HS-27A (cell line): ENCODE results near the gene LRRC17.

Experiments used
- DNase-seq: peaks from one replicate; pipeline ENCODE4 v3.0.0-alpha.2; 2012; ENCODE audit warnings: low read depth, missing footprints

The LRRC17 gene

DNA sequence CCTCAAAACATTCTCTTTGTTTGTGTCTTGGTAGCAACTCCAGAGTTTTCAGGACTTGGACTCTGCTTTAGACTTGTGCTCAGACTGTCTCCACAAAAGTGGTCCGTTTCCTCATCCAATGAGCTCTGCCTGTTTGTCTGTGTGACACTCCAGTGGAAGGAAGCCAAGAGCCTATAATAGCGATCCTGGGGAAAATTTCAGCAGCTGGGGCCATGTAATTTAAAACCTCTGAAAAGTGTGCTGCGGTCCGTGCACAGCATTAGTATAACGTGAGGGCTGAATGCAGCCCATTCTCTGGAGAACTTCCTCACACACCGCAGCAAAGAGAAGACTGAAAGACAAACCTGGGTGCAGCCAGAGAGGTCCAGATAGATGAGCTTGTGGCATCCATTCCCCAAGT lies at the start of gene LRRC17:
Gene LRRC17, plus strand, starts transcription at position 259 of the 400 bp plus-strand sequence. CDS start 20,914 bp downstream, outside the sequence.
- DNase-seq: no peak

DNA sequence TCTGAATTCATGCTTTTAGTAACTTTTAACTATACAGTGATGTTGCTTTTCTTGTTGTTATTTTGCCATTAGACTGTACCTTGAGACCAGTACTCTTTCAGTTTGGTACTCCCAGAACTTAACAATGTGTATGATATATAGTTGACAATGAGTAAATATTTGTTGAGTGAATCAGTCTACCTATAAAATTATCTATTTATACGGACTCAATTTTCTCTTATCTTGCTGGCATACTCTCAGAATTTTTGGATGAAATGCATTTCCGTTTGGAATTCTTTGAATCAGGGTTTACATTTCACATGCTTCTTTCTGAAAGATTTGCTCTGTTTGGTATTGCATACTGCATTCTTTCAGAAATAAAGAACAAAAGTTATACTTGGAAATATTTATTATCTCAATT lies 47.8 kb upstream of the LRRC17 start:
- no peak for DNase-seq

- DNase-seq: no peak
Measured at GRCh38 chr7:102866535-102867215, 46.1 kb upstream of the LRRC17 start.

DNA sequence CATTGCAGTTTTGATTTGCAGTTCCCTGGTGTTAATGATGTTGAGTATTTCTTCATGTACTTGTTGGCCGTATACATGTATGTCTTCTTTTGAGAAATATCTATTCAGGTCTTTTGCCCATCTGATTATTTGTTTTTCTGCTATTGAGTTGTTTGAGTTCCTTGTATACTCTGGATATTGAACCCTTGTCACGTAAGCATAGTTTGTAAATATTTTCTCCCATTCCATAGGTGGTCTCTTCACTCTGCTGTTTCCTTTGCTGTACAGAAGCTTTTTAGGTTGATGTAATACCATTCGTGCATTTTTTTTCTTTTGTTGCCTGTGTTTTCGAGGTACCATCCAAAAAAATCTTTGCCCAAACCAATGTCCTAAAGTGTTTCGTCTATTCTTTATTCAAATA lies 43.6 kb upstream of the LRRC17 start:
- no peak for DNase-seq

GRCh38 chr7:102872460-102872859 lies 40.3 kb upstream of the LRRC17 start:
- no peak for DNase-seq

DNA sequence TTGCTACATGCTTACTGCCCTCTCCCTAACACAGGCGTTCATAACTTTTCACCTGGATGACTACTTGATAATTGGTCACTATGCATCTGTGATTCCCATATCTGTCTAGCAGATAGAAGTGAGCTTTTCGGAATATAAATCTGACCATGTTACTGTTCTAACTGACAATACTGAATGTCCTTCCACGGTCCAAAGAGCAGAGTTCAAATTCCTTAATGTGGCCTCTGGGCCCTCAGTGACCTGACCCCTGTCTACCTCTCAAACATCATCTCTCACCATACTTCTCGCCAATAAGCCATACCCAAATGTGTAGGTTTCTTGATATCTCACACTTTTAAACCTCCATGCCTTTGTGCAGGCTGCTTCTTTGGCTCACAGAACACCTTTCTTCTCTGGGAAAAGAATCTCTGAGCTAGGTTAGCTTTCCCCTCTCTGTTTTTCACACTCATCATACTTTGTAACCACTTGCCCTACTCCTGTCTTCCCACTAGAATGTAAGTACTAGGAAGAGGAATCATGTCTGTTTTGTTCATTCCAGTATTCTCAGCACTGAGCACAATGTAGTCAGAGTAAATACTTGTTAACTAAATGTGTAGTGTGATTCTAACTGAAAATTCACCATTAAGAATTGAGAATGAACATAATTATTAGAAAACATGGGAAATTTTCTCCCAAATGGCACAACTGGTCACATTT lies 39.2 kb upstream of the LRRC17 start:
- no peak for DNase-seq

DNA sequence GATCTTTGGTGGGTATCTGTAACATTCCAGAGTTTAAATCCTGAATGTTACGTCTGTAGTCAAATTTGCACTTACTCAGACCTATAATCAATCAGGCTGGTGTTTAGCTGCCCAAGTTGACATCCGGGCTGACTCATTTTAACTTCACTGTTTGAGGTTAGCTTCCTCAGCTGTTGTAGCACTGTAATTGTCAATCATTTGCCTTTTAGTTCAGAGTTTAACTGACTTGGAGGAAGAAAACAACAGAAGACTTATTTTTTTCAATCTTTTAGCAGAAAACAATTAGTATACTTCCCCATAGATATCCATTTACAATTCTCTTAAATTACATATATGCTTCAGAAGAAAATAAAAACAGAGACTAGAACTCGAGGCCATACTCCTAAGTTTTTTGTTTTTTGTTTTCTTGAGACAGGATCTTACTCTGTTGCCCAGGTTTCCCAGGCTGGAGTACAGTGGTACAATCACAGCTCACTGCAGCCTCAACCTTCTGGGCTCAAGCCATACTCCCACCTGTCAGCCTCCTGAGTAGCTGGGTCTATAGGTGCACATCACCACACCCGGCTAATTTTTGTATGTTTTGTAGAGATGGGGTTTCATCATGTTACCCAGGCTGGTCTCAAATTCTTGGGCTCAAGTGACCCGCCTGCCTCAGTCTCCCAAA lies 38.5 kb upstream of the LRRC17 start:
- no peak for DNase-seq

GRCh38 chr7:102874966-102875365 lies 37.8 kb upstream of the LRRC17 start:
- DNase-seq: no peak

DNA sequence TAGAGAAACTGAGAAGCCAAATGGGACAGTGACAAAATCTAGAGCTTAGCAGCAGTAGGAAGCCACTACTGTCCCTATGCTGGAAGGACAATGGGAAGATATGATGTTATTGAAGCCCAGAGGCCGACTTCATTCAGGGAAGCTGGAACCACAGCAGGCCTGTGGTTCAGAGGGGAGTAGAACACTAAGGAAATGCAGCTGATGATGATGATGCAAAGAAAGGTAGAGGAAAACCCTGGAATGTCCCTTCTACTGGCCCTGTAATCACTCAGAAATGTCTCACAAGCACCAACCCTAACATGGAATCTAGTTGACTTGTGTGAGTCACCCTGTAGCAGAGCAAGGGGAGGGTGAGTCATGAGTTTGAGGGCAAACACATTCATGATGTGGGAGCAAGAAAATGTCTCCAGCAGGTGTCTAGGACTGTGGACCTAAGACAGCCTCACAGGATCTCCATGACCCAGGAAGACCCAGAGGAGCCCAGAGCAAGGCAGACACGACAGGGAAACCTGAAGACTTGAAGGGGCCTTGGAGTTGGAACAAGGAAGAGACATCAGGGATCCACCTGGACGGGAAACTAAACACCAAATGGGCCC lies 37.0 kb upstream of the LRRC17 start:
- peak; percentile 91 for DNase-seq

DNA sequence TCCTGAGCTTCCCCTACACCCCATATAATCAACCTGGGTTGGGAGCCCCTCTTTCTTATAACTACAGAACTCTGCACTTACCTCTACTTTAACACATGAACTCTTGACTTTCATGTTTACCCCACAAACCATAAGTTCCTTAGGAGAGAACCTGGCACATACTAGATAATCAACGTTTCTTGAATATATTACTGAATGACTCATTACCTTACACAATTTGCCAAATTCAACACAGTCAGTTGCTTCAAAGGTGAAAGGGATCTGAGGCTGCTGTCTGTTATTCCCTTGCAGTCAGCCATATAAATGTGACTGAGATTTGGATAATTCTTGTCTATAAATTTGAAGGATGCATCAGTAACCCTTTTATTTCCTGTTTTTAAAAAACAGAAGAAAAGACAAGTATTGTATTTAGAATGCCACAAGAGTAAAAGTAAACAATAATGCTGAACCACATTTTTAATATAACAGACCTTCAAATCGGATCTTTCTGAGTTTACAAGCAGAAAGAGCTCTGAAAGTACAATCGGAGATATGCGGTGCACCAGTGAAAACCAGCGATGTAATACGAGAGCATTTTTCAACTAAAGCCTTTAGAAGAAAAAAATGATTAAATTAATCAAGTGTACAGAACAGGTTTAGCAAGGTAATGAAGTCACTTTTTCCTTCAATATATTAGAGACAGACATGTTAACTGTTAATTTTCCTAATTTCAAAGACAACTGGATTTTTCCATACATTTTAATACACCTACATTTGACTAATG lies 29.5 kb upstream of the LRRC17 start:
- DNase-seq: no peak

GRCh38 chr7:102888561-102889233 lies 24.1 kb upstream of the LRRC17 start:
- no peak for DNase-seq

- DNase-seq: no peak
Measured at GRCh38 chr7:102889851-102890250, 22.9 kb upstream of the LRRC17 start.

DNA sequence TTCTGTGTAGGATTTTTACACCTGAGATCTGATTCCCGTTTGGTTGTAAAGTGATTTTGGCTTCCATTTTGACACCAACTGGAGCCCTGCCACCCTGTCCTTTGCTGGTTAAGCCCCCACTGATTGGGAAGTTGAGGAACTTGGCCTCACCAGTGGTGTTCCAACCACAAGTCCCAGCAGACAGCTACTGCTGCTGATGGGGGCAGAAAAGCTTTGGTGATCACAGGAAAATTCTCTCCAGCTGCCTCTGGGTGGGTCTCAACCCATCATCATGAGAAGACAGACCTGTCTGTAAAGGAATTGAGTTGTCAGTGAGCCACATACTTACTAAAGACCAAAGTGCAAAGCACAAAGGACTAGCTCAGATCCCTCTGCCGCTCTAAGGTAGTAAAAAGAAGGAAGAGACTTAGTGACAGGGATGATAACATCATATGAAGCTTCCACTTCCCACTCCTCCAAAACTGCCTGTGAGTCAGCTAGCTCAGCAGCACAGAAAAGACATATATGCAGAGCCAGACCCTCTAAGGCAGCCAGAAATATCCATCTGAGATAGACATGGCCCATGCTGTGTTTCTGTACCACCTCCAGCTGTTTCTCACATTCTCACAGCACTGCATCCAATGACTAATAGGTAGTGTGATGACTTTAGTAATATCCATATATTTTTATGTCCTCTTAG lies 22.4 kb upstream of the LRRC17 start:
- no peak for DNase-seq

DNA sequence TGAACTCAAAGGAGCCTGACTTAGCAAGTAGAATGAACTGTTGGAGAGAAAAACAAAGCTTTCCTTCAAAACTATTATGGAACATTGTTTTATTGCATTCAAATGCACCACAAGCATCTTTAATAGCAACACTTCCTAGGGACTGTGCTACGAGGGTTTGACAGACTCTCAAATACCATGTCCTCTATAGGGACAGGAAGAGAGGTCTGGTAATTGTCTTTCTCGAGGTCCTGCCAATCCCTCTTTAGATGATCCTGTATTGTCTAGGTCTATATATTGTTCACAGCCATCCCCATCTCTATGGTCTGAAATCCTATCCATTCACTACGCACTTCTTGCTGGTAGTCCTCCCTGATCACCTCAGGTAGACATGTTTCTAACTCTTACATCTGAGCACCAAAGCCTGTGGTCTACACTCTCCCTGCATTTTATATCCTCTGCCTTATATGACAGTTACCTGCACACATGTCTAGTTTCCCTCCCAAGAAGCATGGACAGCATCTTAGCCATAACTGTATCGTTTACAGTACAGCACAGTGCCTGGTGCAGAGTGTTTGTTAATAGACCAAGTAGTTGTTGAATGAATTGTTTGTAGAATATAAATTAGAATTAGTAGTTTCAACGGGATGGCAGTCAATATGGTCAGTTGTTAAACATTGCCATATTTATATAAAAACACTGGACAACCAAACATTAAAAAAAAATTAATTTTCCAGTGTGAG lies 21.7 kb upstream of the LRRC17 start:
- no peak for DNase-seq

DNA sequence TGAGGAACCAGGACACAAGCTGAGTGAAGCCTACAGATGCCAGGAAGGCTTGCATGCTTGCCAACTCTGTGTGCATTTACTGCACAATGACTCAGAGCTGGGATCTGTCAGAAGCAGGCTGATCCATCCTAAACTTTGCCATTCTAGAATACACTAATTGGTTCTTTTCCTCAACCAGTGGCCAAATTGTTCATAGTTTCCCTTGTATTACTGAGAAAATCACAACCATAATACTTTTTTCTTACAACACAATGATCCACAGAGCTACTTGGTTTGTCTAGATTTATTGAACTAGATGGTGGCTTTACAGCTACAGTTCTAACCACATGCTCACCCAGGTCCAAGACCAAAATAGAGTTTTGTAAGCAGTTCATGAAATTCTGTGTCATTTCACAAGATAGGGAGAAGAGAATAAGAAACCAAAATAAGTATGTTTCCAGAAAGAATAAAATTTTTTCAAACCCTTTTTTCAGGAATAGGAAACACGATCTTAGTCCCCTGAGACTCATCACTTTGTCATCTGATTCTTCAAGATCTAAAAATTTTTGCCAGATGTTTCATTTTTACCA lies 21.0 kb upstream of the LRRC17 start:
- DNase-seq: no peak

DNA sequence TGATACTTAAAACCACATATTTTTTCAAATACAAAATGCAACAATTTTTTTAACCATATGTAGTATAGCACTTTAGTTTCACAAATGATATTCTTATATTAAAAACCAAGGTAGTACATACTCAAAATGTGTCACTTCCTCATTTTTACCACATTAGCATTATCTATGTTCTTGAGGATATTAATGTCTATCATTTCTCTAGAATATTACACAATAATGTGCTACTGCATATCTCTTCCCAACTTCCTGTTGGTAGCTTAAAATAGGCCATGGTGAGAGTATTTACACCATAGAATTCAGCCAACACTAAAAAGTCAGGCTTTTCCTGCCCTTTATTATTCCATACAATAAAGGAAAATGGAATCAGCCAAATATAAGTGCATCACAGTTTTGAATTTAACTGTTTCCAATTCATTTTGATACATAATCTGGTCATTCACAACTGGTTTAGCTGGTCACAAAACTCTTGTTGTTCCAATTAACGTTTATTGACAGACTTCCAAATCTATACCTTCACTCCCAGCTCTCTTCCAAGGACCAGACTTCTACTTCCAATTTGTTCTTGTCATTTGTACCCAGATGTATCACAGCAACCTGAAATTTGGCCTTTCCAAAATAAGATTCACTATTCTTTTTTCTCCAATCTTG lies 20.0 kb upstream of the LRRC17 start:
- DNase-seq: no peak

DNA sequence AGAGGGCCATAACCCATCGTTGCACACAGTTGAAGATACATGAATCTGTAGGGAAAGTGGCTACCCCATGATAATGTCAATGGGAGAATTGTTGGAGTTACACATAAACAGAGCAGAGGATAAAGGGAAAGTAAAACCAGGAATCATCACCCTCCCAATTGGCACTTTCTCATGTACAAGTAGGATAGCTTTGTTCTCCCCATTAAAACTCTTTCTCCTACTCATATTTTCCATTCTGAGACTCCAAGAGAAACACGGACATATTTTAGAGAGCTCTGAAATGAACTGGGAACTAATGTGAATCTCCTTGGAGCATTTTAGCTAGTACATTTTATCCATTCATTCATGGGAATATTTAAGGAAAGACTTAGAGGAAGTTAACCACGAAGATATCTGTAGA lies 17.2 kb upstream of the LRRC17 start:
- DNase-seq: no peak

GRCh38 chr7:102896585-102896984 lies 16.2 kb upstream of the LRRC17 start:
- DNase-seq: no peak

- no peak for DNase-seq
Measured at GRCh38 chr7:102897211-102897631, 15.6 kb upstream of the LRRC17 start.
